ENCODE data around the gene RIOX2.
"Not testable (repeated sequence)": the region's sequence is repeated elsewhere in the genome, so short reads cannot be mapped to it uniquely, and the experiment has no call there.

RIOX2 gene

DNA sequence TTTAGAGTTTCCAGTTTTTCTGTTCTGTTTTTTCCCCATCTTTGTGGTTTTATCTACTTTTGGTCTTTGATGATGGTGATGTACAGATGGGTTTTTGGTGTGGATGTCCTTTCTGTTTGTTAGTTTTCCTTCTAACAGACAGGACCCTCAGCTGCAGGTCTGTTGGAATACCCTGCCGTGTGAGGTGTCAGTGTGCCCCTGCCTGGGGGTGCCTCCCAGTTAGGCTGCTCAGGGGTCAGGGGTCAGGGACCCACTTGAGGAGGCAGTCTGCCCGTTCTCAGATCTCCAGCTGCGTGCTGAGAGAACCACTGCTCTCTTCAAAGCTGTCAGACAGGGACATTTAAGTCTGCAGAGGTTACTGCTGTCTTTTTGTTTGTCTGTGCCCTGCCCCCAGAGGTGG is 62.4 kb downstream of the RIOX2 start:
- not testable (repeated sequence) for DNase-seq

DNA sequence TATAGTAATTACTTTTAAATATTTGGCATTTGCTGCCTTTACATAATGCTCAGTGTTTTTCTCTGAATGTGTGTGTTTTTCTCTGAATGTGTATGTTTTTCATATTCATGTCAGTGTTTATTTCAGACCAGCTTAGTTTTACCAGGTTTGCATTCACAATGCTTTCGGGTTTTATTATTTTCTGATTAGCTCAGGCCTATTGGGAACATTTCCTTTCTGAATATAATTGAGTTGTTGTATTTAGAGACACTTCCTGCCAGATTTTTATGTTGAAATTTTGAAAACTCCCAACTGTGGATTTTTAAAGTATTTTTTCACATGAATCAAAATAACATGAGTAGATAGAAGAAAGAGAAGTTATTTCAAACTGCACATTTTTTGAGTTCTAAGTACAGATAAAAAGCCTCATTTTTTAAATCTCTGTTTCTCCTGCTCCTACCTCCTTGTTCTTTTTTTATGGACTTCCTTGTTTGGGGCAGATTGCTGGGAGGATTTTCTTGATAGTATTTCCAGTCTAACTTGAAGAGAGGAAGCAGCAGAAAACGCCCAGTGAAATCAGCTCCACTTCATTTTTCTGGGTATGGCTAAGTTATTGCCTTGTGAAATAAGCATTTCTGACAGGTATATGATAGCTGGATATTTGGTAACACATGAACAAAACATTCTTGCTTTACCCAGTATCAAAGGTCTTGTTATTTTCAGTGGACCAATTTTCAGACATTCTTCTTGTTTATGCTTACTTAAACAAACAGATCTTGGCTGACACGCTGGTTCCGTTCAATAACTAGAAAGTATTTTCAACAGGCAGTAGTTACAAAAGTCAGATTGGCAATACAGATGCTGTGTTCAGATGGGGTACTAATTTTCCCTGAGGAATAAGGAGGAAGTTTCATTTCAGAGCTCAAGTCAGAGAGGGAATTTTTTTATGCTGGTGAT is 70.7 kb downstream of the RIOX2 start:
- no peak for DNase-seq

DNA sequence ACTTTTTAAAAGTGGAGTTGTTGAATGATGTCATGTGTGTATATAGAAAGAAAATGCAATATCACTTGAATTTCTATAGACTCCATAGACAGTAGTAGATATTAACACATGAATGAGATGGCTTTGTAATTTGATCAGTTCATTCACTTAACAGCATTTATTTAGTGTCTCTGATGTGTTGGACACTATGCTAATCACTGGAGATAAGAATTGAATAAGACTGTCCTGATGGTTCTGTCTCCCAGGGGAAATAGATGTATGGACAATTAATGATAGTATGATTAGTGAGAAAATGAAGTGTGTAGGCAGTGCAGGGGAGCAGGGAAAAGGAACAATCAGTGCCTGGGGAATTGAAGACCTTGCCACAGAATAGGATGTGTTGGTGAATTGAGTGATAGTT is 72.9 kb downstream of the RIOX2 start:
- DNase-seq, result no peak

DNA sequence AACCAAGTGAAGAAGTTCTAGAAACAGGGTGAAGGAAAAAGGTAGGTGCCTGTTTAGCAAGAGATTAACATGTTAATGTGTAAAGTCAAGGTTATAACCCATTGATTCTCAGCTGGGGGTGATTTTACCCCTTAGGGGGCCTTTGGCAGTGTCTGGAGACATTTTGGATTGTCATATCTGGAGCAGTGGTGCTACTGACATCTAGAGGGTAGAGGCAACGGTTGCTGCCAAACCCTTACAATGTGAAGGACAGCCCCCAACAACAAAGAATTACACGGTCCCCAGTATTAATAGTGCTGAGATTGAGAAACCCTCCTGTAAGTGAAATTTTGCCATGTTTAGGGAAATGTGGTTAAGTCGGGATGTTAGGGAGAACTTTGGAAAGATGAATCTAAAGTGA is 75.7 kb downstream of the RIOX2 start:
- DNase-seq, result no peak

GRCh38 chr3:97896129-97896528 is 76.1 kb downstream of the RIOX2 start:
- no peak for DNase-seq

- no peak for DNase-seq
Measured at GRCh38 chr3:97895216-97895615, 77.0 kb downstream of the RIOX2 start.

GRCh38 chr3:97892852-97893251 is 79.4 kb downstream of the RIOX2 start:
- no peak for DNase-seq
